Ectodermal cell (in vitro differentiated cells): Measurements from ENCODE around the gene CDK5RAP2.

Experiments used
- H3K27ac ChIP-seq: 2 replicates; pipeline ENCODE4 v1.7.0; 2013; ENCODE audit warnings: mild to moderate bottlenecking, low read depth, low read length; ENCODE audit not compliant: insufficient read depth, poor library complexity, severe bottlenecking
- H3K27me3 ChIP-seq: 2 replicates; pipeline ENCODE4 v1.7.0; 2013; ENCODE audit warnings: mild to moderate bottlenecking, low read length; ENCODE audit not compliant: insufficient read depth, control insufficient read depth, poor library complexity, severe bottlenecking
- H3K36me3 ChIP-seq: one replicate; pipeline ENCODE4 v1.7.0; 2013; ENCODE audit warnings: low read length; ENCODE audit not compliant: control insufficient read depth, insufficient read depth
- H3K4me1 ChIP-seq: one replicate; pipeline ENCODE4 v1.7.0; 2013; ENCODE audit warnings: low read length; ENCODE audit not compliant: control insufficient read depth, insufficient read depth
- H3K4me3 ChIP-seq: 2 replicates; pipeline ENCODE4 v1.7.0; 2013; ENCODE audit warnings: low read depth, low read length, control low read depth; ENCODE audit not compliant: insufficient read depth
- H3K9me3 ChIP-seq: 2 replicates; pipeline ENCODE4 v1.7.0; 2013; ENCODE audit warnings: mild to moderate bottlenecking, low read length, moderate library complexity; ENCODE audit not compliant: control insufficient read depth
- WGBS, 2 experiments: methylation state at CpG; one replicate each; pipeline ENCODE4 v1.1.7; 2013; ENCODE audit warnings: missing lambda C conversion rate in 2 of 2; 5-methylcytosine and 5-hydroxymethylcytosine counted together

Gene CDK5RAP2

GRCh38 chr9:120411862-120412424 lies 168.0 kb downstream of the CDK5RAP2 start:
- H3K4me3 ChIP-seq, result no peak overlapping the region
- peaks cover 15% of the 10 kb centered on the region for H3K4me1 ChIP-seq
- WGBS, 2 experiments, result 82 to 86% methylated on average over 5 of the region's 5 CpGs
- H3K9me3 ChIP-seq, result no peaks in the 10 kb centered on the region
- H3K36me3 ChIP-seq, result peaks cover 24% of the 10 kb centered on the region
- no peak overlapping the region for H3K27ac ChIP-seq
- H3K27me3 ChIP-seq, result no peaks in the 10 kb centered on the region

- Histone ChIP-seq H3K9me3 (no peaks in the 10 kb centered on the region), H3K4me1 (peaks cover 15% of the 10 kb centered on the region), H3K27me3 (no peaks in the 10 kb centered on the region), H3K4me3 (no peak overlapping the region), H3K36me3 (peaks cover 24% of the 10 kb centered on the region), H3K27ac (no peak overlapping the region)
- 91 to 96% methylated on average over 3 of the region's 3 CpGs for WGBS, 2 experiments
These were observed 169.0 kb downstream of the CDK5RAP2 start for GRCh38 chr9:120410925-120411501.

- Histone ChIP-seq H3K27ac (no peak overlapping the region), H3K4me3 (no peak overlapping the region), H3K36me3 (peaks cover 24% of the 10 kb centered on the region), H3K27me3 (no peaks in the 10 kb centered on the region), H3K9me3 (no peaks in the 10 kb centered on the region), H3K4me1 (peaks cover 5% of the 10 kb centered on the region)
- WGBS, 2 experiments, result 95% methylated on average over 14 of the region's 14 CpGs
These were observed 171.2 kb downstream of the CDK5RAP2 start for GRCh38 chr9:120408680-120409258.

GRCh38 chr9:120405860-120406259 lies 174.1 kb downstream of the CDK5RAP2 start:
- peaks cover 42% of the 10 kb centered on the region for H3K36me3 ChIP-seq
- H3K27me3 ChIP-seq, result no peaks in the 10 kb centered on the region
- WGBS, 2 experiments, result 88% methylated on average over 2 of the region's 2 CpGs; no CpG with 5 or more reads in 1 of the 2 experiments
- no peaks in the 10 kb centered on the region for H3K9me3 ChIP-seq
- no peaks in the 10 kb centered on the region for H3K4me1 ChIP-seq
- no peak overlapping the region for H3K4me3 ChIP-seq
- no peak overlapping the region for H3K27ac ChIP-seq

- H3K36me3 ChIP-seq, result peaks cover 45% of the 10 kb centered on the region
- no peaks in the 10 kb centered on the region for H3K27me3 ChIP-seq
- H3K9me3 ChIP-seq, result no peaks in the 10 kb centered on the region
- 94% methylated on average over 1 of the region's 1 CpG for WGBS, 2 experiments
- H3K4me1 ChIP-seq, result no peaks in the 10 kb centered on the region
- H3K4me3 ChIP-seq, result no peak overlapping the region
- H3K27ac ChIP-seq, result no peak overlapping the region
These were observed 174.8 kb downstream of the CDK5RAP2 start for GRCh38 chr9:120405134-120405533.

GRCh38 chr9:120403543-120403856 lies 176.5 kb downstream of the CDK5RAP2 start:
- Histone ChIP-seq H3K9me3 (no peaks in the 10 kb centered on the region), H3K36me3 (peaks cover 46% of the 10 kb centered on the region), H3K4me1 (no peaks in the 10 kb centered on the region), H3K27me3 (no peaks in the 10 kb centered on the region), H3K4me3 (no peak overlapping the region), H3K27ac (no peak overlapping the region)
- 90 to 94% methylated on average over 3 of the region's 3 CpGs for WGBS, 2 experiments

- H3K36me3 ChIP-seq, result peaks cover 40% of the 10 kb centered on the region
- no peaks in the 10 kb centered on the region for H3K4me1 ChIP-seq
- 96 to 97% methylated on average over 13 of the region's 13 CpGs for WGBS, 2 experiments
- H3K4me3 ChIP-seq, result no peak overlapping the region
- no peaks in the 10 kb centered on the region for H3K27me3 ChIP-seq
- no peaks in the 10 kb centered on the region for H3K9me3 ChIP-seq
- no peak overlapping the region for H3K27ac ChIP-seq
These were observed 177.0 kb downstream of the CDK5RAP2 start for GRCh38 chr9:120402741-120403542.

- no peaks in the 10 kb centered on the region for H3K4me1 ChIP-seq
- H3K27ac ChIP-seq, result no peak overlapping the region
- 96 to 98% methylated on average over 2 of the region's 2 CpGs for WGBS, 2 experiments
- no peak overlapping the region for H3K4me3 ChIP-seq
- H3K9me3 ChIP-seq, result no peaks in the 10 kb centered on the region
- no peaks in the 10 kb centered on the region for H3K27me3 ChIP-seq
- H3K36me3 ChIP-seq, result peaks cover 44% of the 10 kb centered on the region
These were observed 180.0 kb downstream of the CDK5RAP2 start for GRCh38 chr9:120399940-120400339.

GRCh38 chr9:120398286-120398685 lies 181.7 kb downstream of the CDK5RAP2 start:
- H3K27ac ChIP-seq, result no peak overlapping the region
- H3K36me3 ChIP-seq, result peaks cover 53% of the 10 kb centered on the region
- H3K27me3 ChIP-seq, result no peaks in the 10 kb centered on the region
- H3K4me3 ChIP-seq, result no peak overlapping the region
- no peaks in the 10 kb centered on the region for H3K4me1 ChIP-seq
- H3K9me3 ChIP-seq, result no peaks in the 10 kb centered on the region

- H3K4me3 ChIP-seq, result no peak overlapping the region
- peaks cover 46% of the 10 kb centered on the region for H3K36me3 ChIP-seq
- H3K9me3 ChIP-seq, result no peaks in the 10 kb centered on the region
- 100% methylated on average over 1 of the region's 1 CpG; no CpG with 5 or more reads in 1 of the 2 experiments for WGBS, 2 experiments
- H3K27ac ChIP-seq, result no peak overlapping the region
- no peaks in the 10 kb centered on the region for H3K4me1 ChIP-seq
- H3K27me3 ChIP-seq, result no peaks in the 10 kb centered on the region
These were observed 182.5 kb downstream of the CDK5RAP2 start for GRCh38 chr9:120397453-120397852.
